ENCODE results near the gene TET2. TPM values are rescaled to one million over a fixed set of nuclear protein-coding genes. Genes with fewer than 3 reads are reported as not detected.

The TET2 gene
- total RNA-seq, 2 donors from 2014 or later = 12.0 to 15.5 TPM

GRCh38 chr4:105248613-105249012 is 101.9 kb downstream of the TET2 start:
- H3K4me3 Mint-ChIP-seq = no peak overlapping the region
- 61 to 89% methylated on average over 1 of the region's 1 CpG for WGBS, 2 experiments (ENCODE audit: insufficient coverage in 1 of 2, insufficient read length in 1 of 2)
- TF ChIP-seq CTCF (conservative IDR thresholded peaks at IDR 0.05) = no peak
- no peaks in the 10 kb centered on the region for H3K4me1 Mint-ChIP-seq
- Histone ChIP-seq H3K4me1 (ENCODE audit: control insufficient read depth, insufficient read depth, low read length) (no peaks in the 10 kb centered on the region), H3K36me3 (ENCODE audit: control insufficient read depth, insufficient read depth, low read length) (no peaks in the 10 kb centered on the region), H3K4me3 (ENCODE audit: low read length) (no peak overlapping the region), H3K9ac (ENCODE audit: extremely low read depth, low read length, poor library complexity, severe bottlenecking) (no peak overlapping the region), H3K9me3 (ENCODE audit: control insufficient read depth, low read length) (no peaks in the 10 kb centered on the region), H3K27me3 (ENCODE audit: control insufficient read depth, insufficient read depth, low read length, poor library complexity, severe bottlenecking) (no peaks in the 10 kb centered on the region), H3K27ac (ENCODE audit: low read depth, low read length) (no peak overlapping the region)
- no peaks in the 10 kb centered on the region for H3K36me3 Mint-ChIP-seq (ENCODE audit: low read depth)
- H3K27ac Mint-ChIP-seq = no peak overlapping the region
- DNase-seq = no peak
- H3K9me3 Mint-ChIP-seq = no peaks in the 10 kb centered on the region
- no peaks in the 10 kb centered on the region for H3K27me3 Mint-ChIP-seq (ENCODE audit: insufficient read depth)

- no peak overlapping the region for H3K4me3 Mint-ChIP-seq
- peak; percentile 35 for TF ChIP-seq CTCF (conservative IDR thresholded peaks at IDR 0.05)
- no peak overlapping the region for H3K9ac ChIP-seq (ENCODE audit: extremely low read depth, low read length, poor library complexity, severe bottlenecking)
- no peaks in the 10 kb centered on the region for H3K9me3 Mint-ChIP-seq
- H3K27ac Mint-ChIP-seq = no peak overlapping the region
- no CpG with 5 or more reads among the region's 1 CpG for WGBS, 2 experiments (ENCODE audit: insufficient coverage in 1 of 2, insufficient read length in 1 of 2)
- no peaks in the 10 kb centered on the region for H3K27me3 ChIP-seq (ENCODE audit: control insufficient read depth, insufficient read depth, low read length, poor library complexity, severe bottlenecking)
- peaks cover 12% of the 10 kb centered on the region for H3K36me3 ChIP-seq (ENCODE audit: control insufficient read depth, insufficient read depth, low read length)
- H3K4me1 Mint-ChIP-seq = no peaks in the 10 kb centered on the region
- DNase-seq = no peak
- no peaks in the 10 kb centered on the region for H3K27me3 Mint-ChIP-seq (ENCODE audit: insufficient read depth)
- H3K9me3 ChIP-seq (ENCODE audit: control insufficient read depth, low read length) = no peaks in the 10 kb centered on the region
- no peaks in the 10 kb centered on the region for H3K4me1 ChIP-seq (ENCODE audit: control insufficient read depth, insufficient read depth, low read length)
- H3K36me3 Mint-ChIP-seq (ENCODE audit: low read depth) = no peaks in the 10 kb centered on the region
- no peak overlapping the region for H3K27ac ChIP-seq (ENCODE audit: low read depth, low read length)
- H3K4me3 ChIP-seq (ENCODE audit: low read length) = no peak overlapping the region
These were observed 111.3 kb downstream of the TET2 start for GRCh38 chr4:105257817-105258495.

- peaks cover 23% of the 10 kb centered on the region for H3K36me3 ChIP-seq (ENCODE audit: control insufficient read depth, insufficient read depth, low read length)
- no peak overlapping the region for H3K4me3 Mint-ChIP-seq
- H3K4me3 ChIP-seq (ENCODE audit: low read length) = no peak overlapping the region
- H3K4me1 Mint-ChIP-seq = no peaks in the 10 kb centered on the region
- no peak overlapping the region for H3K27ac Mint-ChIP-seq
- no peak for TF ChIP-seq CTCF (conservative IDR thresholded peaks at IDR 0.05)
- H3K9me3 ChIP-seq (ENCODE audit: control insufficient read depth, low read length) = no peaks in the 10 kb centered on the region
- 93 to 99% methylated on average over 1 to 2 of the region's 2 CpGs for WGBS, 2 experiments (ENCODE audit: insufficient coverage in 1 of 2, insufficient read length in 1 of 2)
- H3K27ac ChIP-seq (ENCODE audit: low read depth, low read length) = no peak overlapping the region
- H3K27me3 Mint-ChIP-seq (ENCODE audit: insufficient read depth) = no peaks in the 10 kb centered on the region
- H3K27me3 ChIP-seq (ENCODE audit: control insufficient read depth, insufficient read depth, low read length, poor library complexity, severe bottlenecking) = no peaks in the 10 kb centered on the region
- H3K4me1 ChIP-seq (ENCODE audit: control insufficient read depth, insufficient read depth, low read length) = no peaks in the 10 kb centered on the region
- peaks cover 12% of the 10 kb centered on the region for H3K36me3 Mint-ChIP-seq (ENCODE audit: low read depth)
- no peak for DNase-seq
- no peaks in the 10 kb centered on the region for H3K9me3 Mint-ChIP-seq
- no peak overlapping the region for H3K9ac ChIP-seq (ENCODE audit: extremely low read depth, low read length, poor library complexity, severe bottlenecking)
These were observed 119.0 kb downstream of the TET2 start for GRCh38 chr4:105265689-105266088.

All from endodermal cell (in vitro differentiated cells).